ENCODE data around the gene ATG101. TPM values are rescaled to one million over a fixed set of nuclear protein-coding genes. Genes with fewer than 3 reads are reported as not detected.
A peak's percentile ranks its signal among the peaks of the same experiment; 100 is the strongest.

Gene ATG101
- total and polyA plus RNA-seq, 9 of the 15 experiments (the other 6 are each of a cell fraction or from before 2014, with no cell fraction given): 2.9 to 52.4 (median 29.7) TPM

- TF ChIP-seq PBX2 (CRISPR knock-in tag; IDR thresholded peaks at IDR 0.05; ENCODE audit: low read depth) (no peak), PBX2 (tag; conservative IDR thresholded peaks at IDR 0.05; ENCODE audit: low read depth) (no peak), MBD2 (IDR thresholded peaks at IDR 0.05; ENCODE audit: borderline replicate concordance, low read depth) (no peak)
Observed at GRCh38 chr12:52090291-52090690, 20.5 kb downstream of the ATG101 start (continued).

GRCh38 chr12:52091061-52091460, 21.3 kb downstream of the ATG101 start:
- ATAC-seq (no peak), DNase-seq (ENCODE audit: extremely low read depth in 1 of 4, low spot score in 3 of 4) (peak in 1 of 4 experiments; percentile 17), FAIRE-seq (no peak)
- BruUV-seq (replicated peaks): no TSS peak
- no peaks in the 10 kb centered on the region for H4K20me1 ChIP-seq (replicated peaks; ENCODE audit: control insufficient read depth, insufficient read depth, low read length)
- 0% methylated on average over 3 of the region's 3 CpGs for WGBS (ENCODE audit: insufficient coverage, low coverage, missing lambda C conversion rate)
- no peak overlapping the region for H3K4me2 ChIP-seq (ENCODE audit: insufficient read depth, low read length)
- no peak overlapping the region for H3K27ac ChIP-seq (ENCODE audit: extremely low read depth, low read depth, low read length)
- no peaks in the 10 kb centered on the region for H3K79me2 ChIP-seq (ENCODE audit: control insufficient read depth, insufficient read depth, low read length)
- in situ Hi-C loops (cut with MboI) (no loop called here), intact Hi-C loops (cut with micrococcal nuclease) (no loop called here)
- H3K9ac ChIP-seq (ENCODE audit: insufficient read depth in 1 of 2, low read depth in 2 of 2, low read length in 2 of 2): no peak overlapping the region
- no peaks in the 10 kb centered on the region for H3K36me3 ChIP-seq (ENCODE audit: control insufficient read depth, insufficient read depth, low read length)
- H3K9me1 ChIP-seq (ENCODE audit: control insufficient read depth, insufficient read depth, low read length): no peaks in the 10 kb centered on the region
- H3K9me3 ChIP-seq (replicated peaks; ENCODE audit: control insufficient read depth, insufficient read depth, low read depth, low read length): no peaks in the 10 kb centered on the region
- no peak overlapping the region for H2AFZ ChIP-seq (ENCODE audit: low read depth, low read length)
- no peaks in the 10 kb centered on the region for H3K4me1 ChIP-seq (replicated peaks in 1 of 2; ENCODE audit: control insufficient read depth in 2 of 2, insufficient read depth in 2 of 2, low read length in 2 of 2)
- TF ChIP-seq NEUROD1 (IDR thresholded peaks at IDR 0.05; ENCODE audit: borderline replicate concordance, low read depth, low read length, partially characterized antibody) (no peak), FOSL1 (tag; conservative IDR thresholded peaks at IDR 0.05) (no peak), PHB (CRISPR knock-in tag; IDR thresholded peaks at IDR 0.05) (no peak), CEBPG (CRISPR knock-in tag; IDR thresholded peaks at IDR 0.05) (no peak), CEBPG (tag; conservative IDR thresholded peaks at IDR 0.05 in 1 of 2, IDR thresholded peaks at IDR 0.05 in 1 of 2) (no peak), ARID1B (IDR thresholded peaks at IDR 0.05) (no peak), NELFE (IDR thresholded peaks at IDR 0.05; ENCODE audit: insufficient read depth, insufficient read length) (no peak), TARDBP (IDR thresholded peaks at IDR 0.05) (no peak), SIN3A (IDR thresholded peaks at IDR 0.05; ENCODE audit: borderline replicate concordance in 2 of 2, control insufficient read depth in 1 of 2, low read depth in 2 of 2, low read length in 2 of 2) (no peak), EHMT2 (IDR thresholded peaks at IDR 0.05) (no peak), ZC3H11A (IDR thresholded peaks at IDR 0.05; ENCODE audit: low read depth, low read length) (no peak), ZNF561 (CRISPR knock-in tag; conservative IDR thresholded peaks at IDR 0.05) (no peak)
- TF ChIP-seq, protein P1, sequence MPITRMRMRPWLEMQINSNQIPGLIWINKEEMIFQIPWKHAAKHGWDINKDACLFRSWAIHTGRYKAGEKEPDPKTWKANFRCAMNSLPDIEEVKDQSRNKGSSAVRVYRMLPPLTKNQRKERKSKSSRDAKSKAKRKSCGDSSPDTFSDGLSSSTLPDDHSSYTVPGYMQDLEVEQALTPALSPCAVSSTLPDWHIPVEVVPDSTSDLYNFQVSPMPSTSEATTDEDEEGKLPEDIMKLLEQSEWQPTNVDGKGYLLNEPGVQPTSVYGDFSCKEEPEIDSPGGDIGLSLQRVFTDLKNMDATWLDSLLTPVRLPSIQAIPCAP (CRISPR knock-in tag; IDR thresholded peaks at IDR 0.05; ENCODE audit: borderline replicate concordance): no peak
- TF ChIP-seq, protein P2, sequence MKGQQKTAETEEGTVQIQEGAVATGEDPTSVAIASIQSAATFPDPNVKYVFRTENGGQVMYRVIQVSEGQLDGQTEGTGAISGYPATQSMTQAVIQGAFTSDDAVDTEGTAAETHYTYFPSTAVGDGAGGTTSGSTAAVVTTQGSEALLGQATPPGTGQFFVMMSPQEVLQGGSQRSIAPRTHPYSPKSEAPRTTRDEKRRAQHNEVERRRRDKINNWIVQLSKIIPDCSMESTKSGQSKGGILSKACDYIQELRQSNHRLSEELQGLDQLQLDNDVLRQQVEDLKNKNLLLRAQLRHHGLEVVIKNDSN (CRISPR knock-in tag; IDR thresholded peaks at IDR 0.05): no peak
- ChIA-PET POLR2A (interaction anchor here (0.7 to 1.0 kb wide), 2 partner anchors 9 to 21 kb away, joined by 3 to 4 read pairs; partner anchors contain the start of gene ATG101), CTCF (ENCODE audit: low intra/inter-chr PET ratio) (no interaction called here)
- H3K4me3 ChIP-seq: no peak overlapping the region
- peaks cover 43 to 75% of the 10 kb centered on the region in 2 experiments for H3K27me3 ChIP-seq (ENCODE audit: control insufficient read depth in 2 of 2, insufficient read depth in 2 of 2, low read length in 2 of 2)

Measured in K562 (cell line).